Upper lobe of left lung (tissue), 4 donors: ENCODE results near the gene LMO4.

Experiments
- CTCF ChIP-seq, 6 experiments: fragments of 450-650 bp in 4 of 6; fragments of 200-600 bp in 2 of 6; sonication (generic) in 2 of 6; IDR thresholded peaks; one replicate each; pipeline ENCODE4 v1.5.1; 2016 to 2019; ENCODE audit warnings: antibody characterized with exemption in 6 of 6
- EP300 ChIP-seq, 4 donors: sonication (generic); formaldehyde crosslinking; IDR thresholded peaks; one replicate each; pipeline ENCODE4 v1.5.1; 2017; ENCODE audit warnings: antibody characterized with exemption in 4 of 4, control low read depth in 2 of 4
- POLR2A ChIP-seq, 4 donors: fragments of 450-650 bp; IDR thresholded peaks; one replicate each; pipeline ENCODE4 v1.5.1; 2016 to 2017; ENCODE audit warnings: antibody characterized with exemption in 4 of 4, mild to moderate bottlenecking in 2 of 4
- POLR2AphosphoS5 ChIP-seq, 2 donors: sonication (generic); formaldehyde crosslinking; IDR thresholded peaks; one replicate each; pipeline ENCODE4 v1.5.1; 2017; ENCODE audit warnings: antibody characterized with exemption in 2 of 2

- TF ChIP-seq POLR2A (IDR thresholded peaks at IDR 0.05) = no peak
- TF ChIP-seq POLR2AphosphoS5 (IDR thresholded peaks at IDR 0.05) = no peak
- no peak for TF ChIP-seq CTCF (IDR thresholded peaks at IDR 0.05)
- no peak for TF ChIP-seq EP300 (IDR thresholded peaks at IDR 0.05)
These were observed 20.7 kb upstream of the LMO4 start for GRCh38 chr1:87307931-87308330.
